HG02642 (cell line): ENCODE results near the gene LAG3.

ENCODE experiments used
- ATAC-seq: cut with Tn5 transposase; IDR thresholded peaks from one replicate; pipeline ENCODE4 v1.9.1; 2021; ENCODE audit warnings: mild to moderate bottlenecking; ENCODE audit not compliant: unreplicated experiment, poor library complexity

Gene LAG3

DNA sequence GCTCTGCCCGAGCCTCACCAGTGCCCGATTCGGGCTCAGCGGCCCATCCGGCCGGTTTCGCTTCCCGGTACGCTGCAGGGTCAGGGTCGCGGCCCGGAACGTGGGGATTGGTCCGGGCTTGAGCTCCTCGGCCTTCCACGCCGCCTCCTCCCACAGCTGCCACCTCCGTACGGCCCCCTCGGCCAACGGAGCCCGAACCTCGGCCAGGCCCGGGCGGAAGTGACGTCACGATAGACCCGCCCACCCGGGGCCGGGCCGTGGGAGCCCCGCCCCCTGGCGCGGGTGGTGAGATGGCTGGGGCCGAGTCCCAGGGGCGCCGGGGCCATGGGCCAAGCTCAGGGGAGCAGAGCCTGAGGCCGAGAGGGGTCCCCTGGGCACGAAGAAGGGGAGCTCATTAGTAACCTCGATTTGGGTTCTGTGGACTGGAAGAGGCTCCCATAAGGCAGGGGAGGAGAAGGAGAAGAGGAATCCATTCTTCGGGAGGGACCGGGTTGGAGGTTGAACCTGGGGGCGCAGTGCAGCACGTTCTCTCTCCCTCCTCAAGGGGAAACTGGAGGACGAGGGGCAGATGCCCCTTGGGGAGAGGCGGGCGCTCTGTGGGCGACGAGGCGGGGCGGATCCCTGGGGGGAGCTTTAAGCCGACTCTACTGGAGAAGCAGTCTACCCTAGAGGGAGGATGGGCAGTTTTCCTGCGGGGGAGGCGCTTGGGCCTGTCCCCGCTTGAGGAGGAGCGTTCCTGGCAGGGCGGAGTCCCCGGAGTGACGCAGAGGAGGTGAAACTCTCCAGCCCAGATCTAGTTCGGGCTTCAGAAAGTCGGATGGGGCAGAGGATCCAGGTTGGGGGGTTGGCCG is 19.2 kb upstream of the LAG3 start, which contains the start of gene MLF2:
MLF2 (minus strand) TSS at position 221 of the 851 bp plus-strand sequence. CDS start 807 bp downstream, outside the sequence.
- peak; percentile 87 for ATAC-seq

- ATAC-seq: no peak
These were observed 18.5 kb upstream of the LAG3 start for GRCh38 chr12:6753772-6754356.

DNA sequence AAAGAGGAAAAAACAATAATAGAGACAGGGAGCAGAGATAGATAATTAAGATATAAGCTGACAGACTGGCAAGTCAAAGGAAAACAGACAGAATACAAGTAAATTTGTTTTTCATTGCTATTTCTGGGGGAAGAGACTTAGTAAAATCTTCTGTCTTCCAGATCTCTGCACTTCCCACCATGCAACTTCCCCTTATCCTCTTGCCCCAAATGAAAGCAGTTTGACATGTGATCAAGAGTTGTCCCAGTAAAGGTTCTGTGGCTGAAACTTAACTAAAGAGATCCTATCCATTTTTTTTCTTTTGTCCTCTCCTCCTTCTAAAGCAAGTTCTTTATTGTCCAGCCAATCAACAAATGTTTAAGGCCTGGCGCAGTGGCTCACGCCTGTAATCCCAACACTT is 17.9 kb upstream of the LAG3 start:
- no peak for ATAC-seq

- no peak for ATAC-seq
These were observed 15.2 kb upstream of the LAG3 start for GRCh38 chr12:6757028-6757690.

DNA sequence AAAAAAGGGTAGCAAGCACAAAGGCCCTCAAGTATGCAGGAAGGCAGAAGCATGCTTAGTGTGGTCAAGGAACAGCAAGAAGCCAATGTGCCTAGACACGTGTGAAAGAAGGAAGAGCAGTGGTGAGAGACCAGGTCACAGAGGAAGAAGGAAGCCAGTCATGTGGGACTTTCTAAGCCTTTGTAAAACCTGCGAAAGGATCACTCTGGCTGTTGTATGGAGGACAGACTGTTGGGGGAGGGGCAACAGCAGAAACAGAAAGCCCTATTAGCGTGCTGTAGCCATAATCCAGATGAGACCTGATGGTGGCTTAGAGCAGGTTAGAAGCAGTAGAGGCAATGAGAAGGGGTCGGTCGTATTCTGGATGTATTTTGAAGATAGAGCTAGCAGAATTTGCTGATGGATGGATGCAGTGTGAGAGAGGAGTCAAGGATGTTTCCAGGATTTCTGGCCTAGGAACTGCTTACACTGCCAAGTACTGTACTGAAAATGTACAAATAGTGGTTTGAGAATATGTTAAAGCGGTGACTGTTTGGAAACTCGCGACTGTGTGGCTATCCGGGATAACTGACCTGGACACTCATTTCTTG is 13.7 kb upstream of the LAG3 start:
- no peak for ATAC-seq

DNA sequence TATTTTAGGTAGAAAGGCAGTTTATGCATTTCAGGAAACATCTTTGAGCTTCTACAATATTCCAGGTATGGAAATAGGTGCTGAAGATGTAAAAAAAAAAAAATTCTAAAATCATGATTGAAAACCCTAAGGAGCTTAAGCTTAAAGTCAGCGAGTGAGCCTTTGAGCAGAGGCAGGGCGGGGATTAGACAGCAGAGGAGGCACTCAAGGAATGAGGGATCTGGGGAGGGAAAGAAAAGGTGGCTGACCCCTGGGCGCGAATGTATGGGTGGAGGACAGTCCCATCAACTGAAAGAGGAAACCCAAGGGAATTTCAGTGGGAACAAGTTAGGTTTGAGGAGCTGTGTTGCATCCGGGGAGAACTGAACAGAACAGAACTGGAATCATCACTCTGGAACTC is 12.6 kb upstream of the LAG3 start:
- ATAC-seq: no peak

GRCh38 chr12:6763380-6763779 is 8.9 kb upstream of the LAG3 start:
- ATAC-seq: no peak

DNA sequence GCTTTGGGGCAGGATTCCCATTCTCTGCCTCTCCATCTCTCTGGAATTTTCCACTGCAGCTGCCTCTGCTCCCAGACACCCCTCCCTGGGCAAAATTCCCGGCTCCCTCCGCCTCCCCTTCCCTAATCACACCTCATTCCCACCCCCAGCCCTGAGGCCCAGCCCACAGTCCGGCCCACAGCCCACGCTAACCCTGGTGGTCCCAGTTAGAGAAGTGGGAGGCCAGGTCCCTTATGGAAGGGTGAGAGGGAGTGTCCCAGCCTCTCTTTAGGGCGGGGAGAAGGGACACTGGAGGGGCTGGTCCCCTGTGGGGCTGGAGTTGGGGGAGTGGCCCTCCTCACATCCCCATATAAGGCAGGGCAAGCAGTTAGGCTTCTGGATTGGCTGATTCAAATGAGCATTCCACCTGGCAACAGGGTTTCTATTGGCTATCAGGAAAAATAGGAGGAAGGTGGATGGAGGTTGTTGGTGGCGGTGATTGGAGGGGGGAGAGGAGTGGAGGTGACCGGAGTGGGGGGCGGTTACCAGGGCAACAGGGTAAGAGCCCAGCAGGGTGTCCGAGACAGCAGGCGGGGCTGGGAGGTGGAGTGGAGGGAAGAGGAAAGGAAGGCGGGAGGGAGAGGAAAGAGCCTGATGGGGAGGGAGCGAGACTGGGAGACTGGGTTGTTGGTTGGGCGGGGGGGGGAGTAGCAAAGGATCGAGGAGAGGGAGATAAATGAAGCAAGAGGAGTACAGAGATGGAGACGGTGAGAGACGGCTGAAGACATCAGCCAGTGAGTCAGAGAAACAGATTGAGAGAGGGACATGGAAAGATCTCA is 8.1 kb upstream of the LAG3 start:
- ATAC-seq: peak; percentile 77

DNA sequence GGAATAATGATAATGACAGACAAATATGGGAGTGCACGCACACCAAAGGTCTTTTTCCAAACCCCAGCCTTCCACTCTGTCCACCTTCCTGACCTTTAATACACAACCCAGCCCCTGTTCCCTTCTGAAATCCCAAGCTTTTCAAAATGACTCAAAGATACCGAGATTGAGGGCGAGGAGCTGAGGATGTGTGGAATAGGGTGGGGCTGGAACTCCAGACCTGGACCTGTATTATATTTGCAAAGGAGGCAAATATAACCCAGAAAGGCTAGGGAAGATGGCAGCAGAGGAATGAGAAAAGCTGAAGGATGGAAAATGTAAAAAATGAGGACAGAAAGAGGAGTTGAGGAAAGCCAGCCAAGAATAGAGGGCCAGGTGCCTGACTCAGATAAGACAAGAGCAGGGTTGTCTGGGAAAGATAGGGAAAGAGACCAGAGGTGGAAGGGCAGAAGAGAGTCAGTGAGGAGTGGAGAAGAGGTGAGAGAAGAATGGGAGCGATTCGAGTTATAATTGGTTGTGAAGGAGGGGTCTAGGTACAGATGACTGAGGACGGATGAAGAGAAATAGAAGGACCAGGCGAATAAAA is 7.2 kb upstream of the LAG3 start:
- no peak for ATAC-seq

DNA sequence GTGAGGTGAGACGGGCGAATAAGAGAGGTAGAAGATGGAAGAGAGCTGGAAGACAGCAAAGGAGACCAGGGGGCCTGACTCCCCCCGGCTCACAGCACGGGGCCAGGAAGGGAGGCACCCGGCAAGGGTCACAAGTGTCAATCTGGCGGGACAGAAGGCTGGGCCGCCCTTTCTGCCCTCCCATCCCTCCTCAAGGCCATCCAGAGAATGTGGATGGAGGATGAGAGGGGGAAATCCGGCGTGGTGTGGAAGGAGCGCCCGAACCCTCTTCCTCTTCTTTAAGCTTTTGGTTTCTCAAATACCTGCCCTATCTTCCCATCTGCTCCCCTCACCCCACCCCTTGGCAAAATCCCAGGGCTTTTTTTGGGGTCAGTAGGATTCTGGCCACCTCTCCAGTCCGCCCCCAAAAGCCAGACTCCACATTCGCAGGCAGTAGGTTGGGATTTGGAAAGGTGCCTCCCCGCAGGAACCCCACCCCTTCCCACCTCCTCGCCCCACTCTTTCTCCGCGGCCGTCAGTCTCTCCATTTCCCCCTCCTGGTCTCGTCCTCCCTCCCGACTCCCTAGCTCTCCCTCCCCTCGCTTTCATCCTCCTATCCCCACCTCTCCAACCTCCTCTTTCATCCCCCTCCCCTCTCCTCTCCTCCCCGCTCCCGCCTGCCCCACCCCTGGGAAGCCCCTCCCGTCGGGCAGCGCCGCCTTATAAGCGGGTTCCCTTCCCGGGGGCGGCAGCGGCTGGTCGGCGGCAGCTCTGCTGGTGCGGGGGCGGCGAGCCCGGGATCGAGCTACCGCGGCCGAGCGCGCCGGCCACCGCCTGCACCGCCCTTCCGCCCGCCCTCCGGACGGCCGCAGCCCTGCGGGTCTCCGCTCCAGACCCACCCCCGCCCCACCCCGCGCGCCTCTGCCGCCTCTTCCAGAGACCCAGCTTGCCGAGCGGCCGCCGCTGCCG is 6.4 kb upstream of the LAG3 start, which contains the start of gene PTMS:
PTMS (plus strand) TSS at position 730 of the 948 bp plus-strand sequence. CDS start 343 bp downstream, outside the sequence.
- ATAC-seq: peak; percentile 33

- ATAC-seq: peak; percentile 55
These were observed 5.5 kb upstream of the LAG3 start for GRCh38 chr12:6766651-6767349.

DNA sequence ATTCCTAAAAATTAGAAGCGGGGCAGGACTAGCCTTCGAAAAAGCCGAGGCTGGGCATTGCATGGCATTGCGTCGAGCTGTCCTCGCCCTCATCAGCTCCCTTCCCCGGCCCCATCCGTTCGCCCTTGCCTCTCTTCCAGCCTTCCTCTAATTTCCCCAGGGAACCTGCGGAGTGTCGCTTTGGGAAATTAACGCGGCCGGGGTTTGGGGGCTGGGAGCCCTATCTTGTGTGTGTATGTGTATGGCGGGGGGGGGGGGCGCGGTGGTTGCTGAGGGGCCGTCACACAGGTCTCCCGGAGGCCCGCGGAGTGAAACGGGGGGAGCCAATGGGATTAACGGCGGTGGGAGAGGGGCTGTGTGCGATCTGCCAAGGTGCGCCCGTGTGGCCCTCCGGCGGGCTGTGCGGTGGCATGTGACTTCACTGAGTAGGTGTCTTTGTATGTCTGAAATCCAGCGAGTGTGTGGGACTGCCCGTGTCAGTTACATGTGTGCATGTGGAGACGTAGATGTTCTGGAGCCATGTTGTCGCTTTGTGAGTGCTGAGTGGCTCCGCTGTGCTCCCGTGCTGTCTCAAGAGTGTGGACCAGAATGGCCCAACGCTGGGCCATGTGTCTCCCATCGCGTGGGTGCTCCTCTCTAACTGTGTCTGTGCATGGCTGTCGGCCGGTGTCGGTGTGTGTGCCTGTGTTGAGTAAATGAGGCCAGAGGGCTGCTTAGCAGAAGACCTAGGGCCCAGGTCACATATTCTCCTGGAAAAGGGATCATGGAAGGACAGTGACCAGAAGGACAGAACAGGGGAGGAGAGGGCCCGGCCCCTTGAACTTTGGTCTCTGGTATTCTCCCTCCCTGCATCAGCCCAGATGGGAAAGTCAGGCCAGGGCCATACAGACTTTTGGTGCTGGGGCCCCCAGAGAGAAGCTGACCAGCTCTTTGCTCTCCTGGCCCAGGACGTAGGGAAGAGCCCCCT is 4.7 kb upstream of the LAG3 start:
- ATAC-seq: no peak

DNA sequence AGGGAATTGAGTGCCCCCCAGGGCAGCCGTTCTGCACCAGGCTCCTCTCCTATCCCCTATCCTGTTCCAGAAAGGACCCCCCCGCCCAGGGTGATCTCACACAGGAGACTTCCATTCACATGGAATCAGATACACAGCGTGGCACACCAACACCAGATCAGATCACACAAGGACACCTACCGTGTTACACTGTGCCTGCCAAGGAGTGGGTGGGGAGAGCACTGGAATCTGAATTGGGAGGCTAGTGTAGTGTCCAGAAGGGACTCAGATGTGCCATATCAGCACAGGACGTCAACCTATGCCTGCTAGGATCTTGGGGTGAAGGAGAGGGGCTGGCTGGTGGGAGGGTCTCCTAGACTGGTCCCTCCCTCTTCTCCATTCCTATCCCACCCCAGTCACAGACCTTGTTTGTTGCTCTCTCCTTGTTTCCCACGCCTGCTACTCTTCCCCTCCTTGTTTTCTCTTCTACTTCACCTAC is 3.8 kb upstream of the LAG3 start:
- ATAC-seq: no peak

DNA sequence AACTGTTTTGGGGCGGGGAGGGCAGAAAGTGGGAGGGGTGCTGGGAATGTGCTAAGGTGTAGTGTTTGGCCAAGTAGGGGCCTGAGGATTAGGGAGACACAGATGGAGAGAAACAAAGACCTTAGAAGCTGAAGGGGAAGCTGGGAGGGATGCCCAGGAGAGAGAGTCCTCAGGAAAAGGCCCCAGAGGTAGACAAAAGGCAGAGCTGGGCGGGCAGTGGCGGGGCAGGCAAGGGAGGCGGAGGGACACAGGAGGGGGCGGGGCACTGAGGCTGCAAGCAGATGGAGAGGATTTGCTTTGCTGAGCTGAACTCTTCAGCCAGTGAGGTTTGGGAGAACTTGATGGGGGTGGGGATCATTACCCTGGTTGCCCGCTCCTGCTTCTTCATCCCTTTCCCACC is 3.3 kb upstream of the LAG3 start:
- ATAC-seq: no peak

DNA sequence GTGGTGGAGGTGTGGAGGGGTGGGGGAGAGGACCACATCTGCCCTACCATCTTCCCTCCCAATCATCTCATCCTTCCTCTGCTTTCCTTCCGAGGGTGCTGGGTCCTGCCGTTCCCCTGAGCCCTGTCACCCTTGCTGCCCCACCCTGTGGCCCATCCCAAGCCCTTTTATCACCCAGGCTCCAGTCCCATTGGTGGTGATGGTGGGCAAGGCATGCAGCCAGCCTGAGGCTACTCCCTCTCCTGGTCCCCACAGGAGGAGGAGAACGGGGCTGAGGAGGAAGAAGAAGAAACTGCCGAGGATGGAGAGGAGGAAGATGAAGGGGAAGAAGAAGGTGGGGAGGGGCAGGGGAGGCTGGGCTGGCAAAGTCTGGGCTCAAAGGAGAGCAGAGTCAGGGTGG is 2.7 kb upstream of the LAG3 start:
- no peak for ATAC-seq

DNA sequence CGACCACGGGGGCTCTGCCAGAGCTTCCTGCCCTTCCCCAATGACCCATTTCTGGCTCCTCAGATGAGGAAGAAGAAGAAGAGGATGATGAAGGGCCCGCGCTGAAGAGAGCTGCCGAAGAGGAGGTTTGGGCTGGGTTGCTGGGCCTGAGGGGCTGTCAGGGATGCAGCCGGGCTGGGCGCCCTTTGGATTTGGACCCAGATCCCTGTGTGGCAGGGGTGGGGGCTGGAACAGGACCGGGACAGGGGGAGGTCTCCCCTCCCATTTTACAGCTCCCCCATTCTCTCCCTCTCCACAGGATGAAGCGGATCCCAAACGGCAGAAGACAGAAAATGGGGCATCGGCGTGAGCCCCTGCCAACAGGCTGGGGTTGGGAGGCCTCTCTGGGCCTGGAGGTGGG is 2.2 kb upstream of the LAG3 start:
- ATAC-seq: no peak

- ATAC-seq: no peak
These were observed 1.7 kb upstream of the LAG3 start for GRCh38 chr12:6770600-6770999.
